Mucosa of rectum (tissue), 2 donors: ENCODE data around the gene ZBTB17.
"Not testable (repeated sequence)": the region's sequence is repeated elsewhere in the genome, so short reads cannot be mapped to it uniquely, and the experiment has no call there.

Experiments used
- H3K27ac ChIP-seq, 2 donors: one replicate each; pipeline ENCODE4 v1.7.0; 2013; ENCODE audit warnings: inconsistent platforms in 2 of 2, low read depth in 2 of 2, low read length in 2 of 2
- H3K27me3 ChIP-seq, 2 donors: one replicate each; pipeline ENCODE4 v1.7.0; 2013; ENCODE audit warnings: low read length in 2 of 2; ENCODE audit not compliant: control insufficient read depth in 2 of 2, insufficient read depth in 2 of 2
- H3K36me3 ChIP-seq, 2 donors: one replicate each; pipeline ENCODE4 v1.7.0; 2013; ENCODE audit warnings: low read length in 2 of 2; ENCODE audit not compliant: control insufficient read depth in 2 of 2, insufficient read depth in 2 of 2
- H3K4me1 ChIP-seq, 2 donors: one replicate each; pipeline ENCODE4 v1.7.0; 2013; ENCODE audit warnings: low read length in 2 of 2, mild to moderate bottlenecking in 1 of 2; ENCODE audit not compliant: control insufficient read depth in 2 of 2, insufficient read depth in 2 of 2
- H3K4me3 ChIP-seq, 2 donors: one replicate each; pipeline ENCODE4 v1.7.0; 2013; ENCODE audit warnings: low read length in 2 of 2
- H3K9ac ChIP-seq, 2 donors: one replicate each; pipeline ENCODE4 v1.7.0; 2013; ENCODE audit warnings: low read length in 2 of 2, low read depth in 1 of 2, mild to moderate bottlenecking in 1 of 2
- H3K9me3 ChIP-seq, 2 donors: one replicate each; pipeline ENCODE4 v1.7.0; 2013; ENCODE audit warnings: low read length in 2 of 2; ENCODE audit not compliant: control insufficient read depth in 2 of 2
- donor health status: healthy.
- donor health status: Normal muscosa, but diverticular disease.

The ZBTB17 gene

GRCh38 chr1:15923241-15923640 lies 52.7 kb downstream of the ZBTB17 start:
- Histone ChIP-seq H3K27ac (no peak overlapping the region), H3K36me3 (peaks cover 54 to 62% of the 10 kb centered on the region in 2 donors), H3K9ac (no peak overlapping the region), H3K27me3 (no peaks in the 10 kb centered on the region), H3K4me3 (no peak overlapping the region), H3K9me3 (no peaks in the 10 kb centered on the region), H3K4me1 (no peaks in the 10 kb centered on the region)

DNA sequence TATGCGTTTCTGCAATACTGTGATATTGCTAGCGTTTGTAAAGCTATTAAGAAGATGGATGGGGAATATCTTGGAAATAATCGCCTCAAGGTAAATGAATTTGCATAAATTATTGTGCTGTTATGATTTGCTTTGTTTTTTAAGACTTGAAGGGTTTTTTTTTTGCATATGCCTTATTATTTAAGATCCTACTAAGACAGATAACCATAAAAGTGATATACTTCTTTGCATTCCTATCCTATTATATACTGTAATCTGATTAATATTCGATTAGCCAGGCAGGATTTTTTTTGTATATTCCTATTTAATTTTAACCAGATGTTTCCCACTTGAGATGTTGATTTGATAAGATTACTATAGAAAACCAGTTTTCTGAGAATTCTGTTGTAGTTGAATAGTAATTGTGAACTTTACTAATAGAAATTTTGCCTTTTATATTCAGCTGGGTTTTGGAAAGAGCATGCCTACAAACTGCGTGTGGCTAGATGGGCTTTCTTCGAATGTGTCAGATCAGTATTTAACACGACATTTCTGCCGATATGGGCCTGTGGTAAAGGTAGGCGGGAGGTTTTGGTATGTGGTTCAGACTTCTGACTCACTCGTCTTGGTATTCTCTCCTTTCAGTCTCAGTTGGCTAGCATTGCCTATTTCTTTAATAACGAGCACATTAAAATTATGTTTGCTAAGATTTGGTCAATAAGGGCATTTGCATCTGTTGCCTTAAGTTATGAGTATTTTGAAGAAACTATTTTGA lies 56.8 kb downstream of the ZBTB17 start:
- Histone ChIP-seq H3K9me3 (no peaks in the 10 kb centered on the region), H3K27ac (no peak overlapping the region), H3K27me3 (no peaks in the 10 kb centered on the region), H3K4me1 (no peaks in the 10 kb centered on the region), H3K36me3 (peaks cover 41 to 53% of the 10 kb centered on the region in 2 donors), H3K9ac (no peak overlapping the region), H3K4me3 (no peak overlapping the region)

- Histone ChIP-seq H3K27ac (no peak overlapping the region), H3K4me3 (no peak overlapping the region), H3K4me1 (no peaks in the 10 kb centered on the region), H3K27me3 (no peaks in the 10 kb centered on the region), H3K9ac (no peak overlapping the region), H3K36me3 (peaks cover 33 to 42% of the 10 kb centered on the region in 2 donors), H3K9me3 (no peaks in the 10 kb centered on the region)
These were observed 59.0 kb downstream of the ZBTB17 start for GRCh38 chr1:15916916-15917315.

GRCh38 chr1:15916417-15916816 lies 59.5 kb downstream of the ZBTB17 start:
- Histone ChIP-seq H3K9me3 (no peaks in the 10 kb centered on the region), H3K27ac (no peak overlapping the region), H3K36me3 (peaks cover 33 to 42% of the 10 kb centered on the region in 2 donors), H3K9ac (no peak overlapping the region), H3K4me1 (no peaks in the 10 kb centered on the region), H3K27me3 (no peaks in the 10 kb centered on the region), H3K4me3 (no peak overlapping the region)

DNA sequence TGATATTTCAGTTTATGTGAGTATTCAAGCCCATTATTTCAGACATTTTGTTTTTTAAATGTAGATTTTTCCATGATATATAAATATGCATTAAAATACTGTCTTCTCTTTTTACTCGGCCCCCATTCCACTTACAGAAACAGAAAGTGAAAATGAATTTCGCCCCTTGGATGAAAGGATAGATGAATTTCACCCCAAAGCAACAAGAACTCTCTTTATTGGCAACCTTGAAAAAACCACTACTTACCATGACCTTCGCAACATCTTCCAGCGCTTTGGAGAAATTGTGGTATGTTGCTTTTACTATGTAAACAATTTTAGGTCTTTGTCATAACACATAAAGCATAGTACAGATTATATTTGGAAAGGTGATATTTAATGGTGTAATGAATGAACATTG lies 59.9 kb downstream of the ZBTB17 start:
- Histone ChIP-seq H3K27ac (no peak overlapping the region), H3K9me3 (no peaks in the 10 kb centered on the region), H3K9ac (no peak overlapping the region), H3K4me3 (no peak overlapping the region), H3K4me1 (no peaks in the 10 kb centered on the region), H3K36me3 (peaks cover 33 to 42% of the 10 kb centered on the region in 2 donors), H3K27me3 (no peaks in the 10 kb centered on the region)

GRCh38 chr1:15913607-15914006 lies 62.3 kb downstream of the ZBTB17 start:
- not testable (repeated sequence) for H3K27me3 ChIP-seq, H3K4me1 ChIP-seq, H3K9me3 ChIP-seq, H3K27ac ChIP-seq, H3K9ac ChIP-seq, H3K4me3 ChIP-seq
- peaks cover 28 to 37% of the 10 kb centered on the region in 2 donors for H3K36me3 ChIP-seq

GRCh38 chr1:15911927-15912326 lies 64.0 kb downstream of the ZBTB17 start:
- Histone ChIP-seq H3K9me3 (no peaks in the 10 kb centered on the region), H3K9ac (no peak overlapping the region), H3K27me3 (no peaks in the 10 kb centered on the region), H3K4me3 (no peak overlapping the region), H3K36me3 (peaks cover 23 to 32% of the 10 kb centered on the region in 2 donors), H3K4me1 (no peaks in the 10 kb centered on the region), H3K27ac (no peak overlapping the region)

DNA sequence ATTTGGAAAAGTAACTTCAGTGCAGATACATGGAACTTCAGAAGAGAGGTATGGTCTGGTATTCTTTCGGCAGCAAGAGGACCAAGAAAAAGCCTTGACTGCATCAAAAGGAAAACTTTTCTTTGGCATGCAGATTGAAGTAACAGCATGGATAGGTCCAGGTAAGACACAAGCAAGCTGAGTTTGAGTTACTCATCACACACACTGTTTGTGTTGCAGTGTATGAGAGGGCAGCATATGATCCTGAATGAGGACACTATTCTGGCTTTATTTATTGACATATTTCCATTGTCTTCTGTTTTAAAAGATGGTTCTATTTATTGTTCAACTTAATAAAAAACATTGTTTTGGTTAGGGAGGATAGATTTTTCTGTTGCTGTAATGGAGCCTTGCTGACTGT lies 64.8 kb downstream of the ZBTB17 start:
- H3K27ac ChIP-seq: no peak overlapping the region
- H3K9me3 ChIP-seq: no peaks in the 10 kb centered on the region
- H3K27me3 ChIP-seq: no peaks in the 10 kb centered on the region
- no peak overlapping the region for H3K4me3 ChIP-seq
- no peaks in the 10 kb centered on the region for H3K4me1 ChIP-seq
- H3K36me3 ChIP-seq: peaks cover 21 to 26% of the 10 kb centered on the region in 2 donors
- H3K9ac ChIP-seq: no peak overlapping the region

DNA sequence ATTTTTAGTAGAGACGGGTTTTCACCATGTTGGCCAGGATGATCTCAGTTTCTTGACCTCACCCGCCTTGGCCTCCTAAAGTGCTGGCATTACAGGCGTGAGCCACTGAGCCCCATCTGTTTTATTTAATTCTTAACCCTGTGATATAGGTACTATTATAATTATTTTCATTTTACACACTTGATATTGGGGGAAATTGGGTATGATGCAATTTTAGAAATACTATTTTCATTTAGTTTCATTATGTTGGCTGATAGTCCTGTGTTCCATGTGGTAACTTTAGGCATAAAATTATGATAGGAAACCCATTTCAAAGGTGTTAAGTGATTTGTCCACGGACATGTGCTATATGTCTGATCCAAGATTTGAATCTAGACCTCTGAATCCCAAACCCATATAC lies 67.3 kb downstream of the ZBTB17 start:
- Histone ChIP-seq H3K4me1 (no peaks in the 10 kb centered on the region), H3K9me3 (no peaks in the 10 kb centered on the region), H3K27ac (no peak overlapping the region), H3K27me3 (no peaks in the 10 kb centered on the region), H3K9ac (no peak overlapping the region), H3K4me3 (no peak overlapping the region), H3K36me3 (peaks cover 18 to 26% of the 10 kb centered on the region in 2 donors)

DNA sequence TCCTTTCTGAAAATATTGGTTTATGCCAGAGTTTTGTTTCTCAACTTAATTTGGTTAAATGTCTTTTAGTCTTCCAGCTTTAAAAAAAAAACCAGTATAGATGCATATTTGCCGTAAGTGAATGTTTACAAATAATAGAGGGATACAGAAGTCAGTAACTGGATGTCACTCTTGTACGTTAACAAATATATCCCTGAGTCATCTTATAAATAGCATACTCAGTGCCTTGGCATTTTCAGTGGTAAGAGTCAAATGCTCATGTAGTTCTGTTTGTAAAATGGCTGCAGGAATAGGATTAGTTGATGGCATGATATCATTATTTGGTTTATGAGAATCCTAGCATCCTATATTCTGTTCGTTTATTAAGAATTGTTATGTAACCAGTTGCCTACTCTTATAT lies 73.0 kb downstream of the ZBTB17 start:
- Histone ChIP-seq H3K4me1 (no peaks in the 10 kb centered on the region), H3K9me3 (no peaks in the 10 kb centered on the region), H3K27ac (no peak overlapping the region), H3K4me3 (no peak overlapping the region), H3K36me3 (no peaks in the 10 kb centered on the region), H3K9ac (no peak overlapping the region), H3K27me3 (no peaks in the 10 kb centered on the region)
